ENCODE data around the gene GIGYF2. TPM values are rescaled to one million over a fixed set of nuclear protein-coding genes. Genes with fewer than 3 reads are reported as not detected.

The GIGYF2 gene
- polyA plus RNA-seq, 1 experiment = 34.6 TPM

DNA sequence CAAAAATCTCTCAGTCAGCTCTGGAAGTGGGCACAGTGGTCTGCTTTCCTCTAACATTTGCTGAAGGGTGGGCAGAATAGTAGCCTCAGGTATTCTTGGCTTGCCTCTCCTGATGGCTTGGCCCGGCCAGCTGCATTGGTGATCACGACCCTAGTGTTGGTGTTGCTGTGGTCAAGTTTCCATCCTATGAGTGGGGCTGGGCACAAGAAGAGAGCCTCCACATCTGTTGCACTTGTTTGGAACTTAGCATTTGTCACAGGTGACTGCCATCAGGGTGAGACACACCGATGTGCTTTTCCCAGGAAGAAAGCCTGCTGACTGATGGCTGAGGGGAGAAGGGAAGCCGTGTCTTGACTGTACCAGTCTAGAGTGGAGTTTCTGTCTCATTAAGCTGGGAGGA is 139.8 kb downstream of the GIGYF2 start:
- Histone ChIP-seq H3K27ac (ENCODE audit: low read depth, low read length) (no peak overlapping the region), H3K9me3 (ENCODE audit: control insufficient read depth, insufficient read depth, low read length) (no peaks in the 10 kb centered on the region), H3K27me3 (ENCODE audit: control insufficient read depth, insufficient read depth, low read length) (no peaks in the 10 kb centered on the region), H3K4me3 (ENCODE audit: low read depth, low read length) (no peak overlapping the region)
- TF ChIP-seq, protein P1, sequence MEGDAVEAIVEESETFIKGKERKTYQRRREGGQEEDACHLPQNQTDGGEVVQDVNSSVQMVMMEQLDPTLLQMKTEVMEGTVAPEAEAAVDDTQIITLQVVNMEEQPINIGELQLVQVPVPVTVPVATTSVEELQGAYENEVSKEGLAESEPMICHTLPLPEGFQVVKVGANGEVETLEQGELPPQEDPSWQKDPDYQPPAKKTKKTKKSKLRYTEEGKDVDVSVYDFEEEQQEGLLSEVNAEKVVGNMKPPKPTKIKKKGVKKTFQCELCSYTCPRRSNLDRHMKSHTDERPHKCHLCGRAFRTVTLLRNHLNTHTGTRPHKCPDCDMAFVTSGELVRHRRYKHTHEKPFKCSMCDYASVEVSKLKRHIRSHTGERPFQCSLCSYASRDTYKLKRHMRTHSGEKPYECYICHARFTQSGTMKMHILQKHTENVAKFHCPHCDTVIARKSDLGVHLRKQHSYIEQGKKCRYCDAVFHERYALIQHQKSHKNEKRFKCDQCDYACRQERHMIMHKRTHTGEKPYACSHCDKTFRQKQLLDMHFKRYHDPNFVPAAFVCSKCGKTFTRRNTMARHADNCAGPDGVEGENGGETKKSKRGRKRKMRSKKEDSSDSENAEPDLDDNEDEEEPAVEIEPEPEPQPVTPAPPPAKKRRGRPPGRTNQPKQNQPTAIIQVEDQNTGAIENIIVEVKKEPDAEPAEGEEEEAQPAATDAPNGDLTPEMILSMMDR (IDR thresholded peaks at IDR 0.05; ENCODE audit: low read depth, low read length) = no peak
- CTCF ChIA-PET = interaction anchor here (0.6 to 1.4 kb wide), 5 partner anchors 16 to 415 kb away, joined by 3 to 4 read pairs (median 4); partner anchors contain the start of gene ATG16L1
- POLR2A ChIA-PET = no interaction called here
- no peak for DNase-seq (ENCODE audit: low read depth, low spot score)

DNA sequence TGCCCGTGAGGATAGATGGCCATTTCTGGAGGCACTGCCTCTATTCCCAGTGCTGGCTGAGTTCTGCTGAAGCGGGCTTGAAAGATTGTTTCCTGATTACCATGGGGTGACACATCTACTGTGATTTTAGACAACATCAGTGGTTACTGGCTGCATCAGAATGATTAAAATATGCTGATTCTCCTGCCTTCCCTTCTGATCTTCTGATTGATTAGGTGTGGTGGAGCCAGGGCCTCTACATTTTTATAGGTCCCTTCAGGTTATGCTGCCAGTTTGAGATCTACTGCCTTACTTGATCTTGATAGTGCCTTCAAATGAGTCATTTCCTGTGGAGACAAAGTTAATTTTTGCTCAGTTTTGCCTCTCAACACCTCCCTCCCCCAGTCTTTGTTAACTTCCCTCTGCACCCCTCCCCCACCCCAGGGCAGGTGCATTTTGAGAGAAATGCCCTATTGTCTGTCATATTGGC is 141.3 kb downstream of the GIGYF2 start:
- TF ChIP-seq, protein P1 (IDR thresholded peaks at IDR 0.05; ENCODE audit: low read depth, low read length) = no peak
- POLR2A ChIA-PET = no interaction called here
- H3K4me3 ChIP-seq (ENCODE audit: low read depth, low read length) = no peak overlapping the region
- DNase-seq (ENCODE audit: low read depth, low spot score) = no peak
- no peaks in the 10 kb centered on the region for H3K27me3 ChIP-seq (ENCODE audit: control insufficient read depth, insufficient read depth, low read length)
- H3K9me3 ChIP-seq (ENCODE audit: control insufficient read depth, insufficient read depth, low read length) = no peaks in the 10 kb centered on the region
- no peak overlapping the region for H3K27ac ChIP-seq (ENCODE audit: low read depth, low read length)
- CTCF ChIA-PET = interaction anchor here (1.5 kb wide), 2 partner anchors 15 to 191 kb away, joined by 5 to 7 read pairs; no protein-coding TSS in a partner anchor

DNA sequence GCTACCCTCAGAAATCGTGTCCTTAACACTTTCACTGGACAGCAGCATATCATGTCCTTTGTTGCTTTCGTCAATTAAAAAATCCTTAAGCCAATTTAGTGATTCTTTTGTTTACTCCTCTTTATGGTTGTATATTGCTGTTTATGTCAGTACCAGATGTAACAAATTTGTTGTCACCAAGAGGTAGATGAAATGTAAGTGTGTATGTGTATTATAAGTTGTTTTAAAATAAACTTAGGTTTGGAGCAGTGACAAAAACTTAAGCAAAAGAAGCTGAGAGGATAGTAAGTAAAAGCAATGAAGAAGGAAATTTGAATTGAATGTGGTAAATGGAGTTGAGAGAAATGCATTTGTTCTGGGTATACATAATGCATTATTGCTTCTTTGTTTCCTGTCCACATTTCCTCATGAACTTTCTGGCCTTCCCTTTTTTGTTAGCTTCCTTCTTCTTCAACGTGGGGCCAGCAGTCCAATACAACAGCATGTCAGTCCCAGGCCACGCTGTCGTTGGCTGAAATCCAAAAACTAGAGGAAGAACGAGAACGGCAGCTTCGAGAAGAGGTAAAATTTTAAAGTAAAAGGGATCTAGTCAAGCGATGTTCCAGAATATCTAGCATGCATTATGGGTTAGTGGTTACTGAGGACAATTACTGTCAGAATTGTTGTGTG is 142.4 kb downstream of the GIGYF2 start:
- POLR2A ChIA-PET = no interaction called here

DNA sequence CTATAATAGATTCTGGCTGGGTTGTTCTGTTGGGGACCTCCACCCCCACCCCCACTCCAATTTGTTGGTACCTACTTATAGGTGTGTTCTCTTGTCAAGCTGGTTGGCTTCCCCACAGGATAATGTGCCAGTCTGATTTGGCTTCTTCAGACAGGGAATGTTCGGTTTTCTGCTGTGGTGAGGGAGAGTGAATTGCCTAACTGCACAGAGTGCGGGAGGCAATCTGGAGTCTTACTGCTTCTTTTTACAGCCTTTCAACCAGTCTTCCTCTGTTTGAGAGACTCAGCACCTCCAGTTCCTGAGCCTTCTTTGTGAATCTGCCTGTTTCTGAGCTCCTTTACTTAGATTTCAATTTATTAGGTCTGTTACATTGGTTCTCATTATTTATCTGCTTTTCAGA is 145.6 kb downstream of the GIGYF2 start:
- POLR2A ChIA-PET = interaction anchor here (0.6 kb wide), 1 partner anchor 195 kb away, joined by 3 read pairs; no protein-coding TSS in a partner anchor
- TF ChIP-seq, protein P1 (IDR thresholded peaks at IDR 0.05; ENCODE audit: low read depth, low read length) = no peak
- H3K9me3 ChIP-seq (ENCODE audit: control insufficient read depth, insufficient read depth, low read length) = no peaks in the 10 kb centered on the region
- H3K27ac ChIP-seq (ENCODE audit: low read depth, low read length) = no peak overlapping the region
- no peak for DNase-seq (ENCODE audit: low read depth, low spot score)
- CTCF ChIA-PET = interaction anchor here (1.0 to 3.5 kb wide), 2 partner anchors 11 to 212 kb away, joined by 3 to 22 read pairs; no protein-coding TSS in a partner anchor
- H3K27me3 ChIP-seq (ENCODE audit: control insufficient read depth, insufficient read depth, low read length) = no peaks in the 10 kb centered on the region
- H3K4me3 ChIP-seq (ENCODE audit: low read depth, low read length) = no peak overlapping the region

More for the DNA sequence above, 142.4 kb downstream of the GIGYF2 start:
- TF ChIP-seq, protein P1 (IDR thresholded peaks at IDR 0.05; ENCODE audit: low read depth, low read length) = no peak
- Histone ChIP-seq H3K27me3 (ENCODE audit: control insufficient read depth, insufficient read depth, low read length) (no peaks in the 10 kb centered on the region), H3K4me3 (ENCODE audit: low read depth, low read length) (no peak overlapping the region), H3K9me3 (ENCODE audit: control insufficient read depth, insufficient read depth, low read length) (no peaks in the 10 kb centered on the region), H3K27ac (ENCODE audit: low read depth, low read length) (no peak overlapping the region)
- CTCF ChIA-PET = interaction anchor here (1.5 kb wide), 2 partner anchors 14 to 190 kb away, joined by 5 to 7 read pairs; no protein-coding TSS in a partner anchor
- no peak for DNase-seq (ENCODE audit: low read depth, low spot score)

DNA sequence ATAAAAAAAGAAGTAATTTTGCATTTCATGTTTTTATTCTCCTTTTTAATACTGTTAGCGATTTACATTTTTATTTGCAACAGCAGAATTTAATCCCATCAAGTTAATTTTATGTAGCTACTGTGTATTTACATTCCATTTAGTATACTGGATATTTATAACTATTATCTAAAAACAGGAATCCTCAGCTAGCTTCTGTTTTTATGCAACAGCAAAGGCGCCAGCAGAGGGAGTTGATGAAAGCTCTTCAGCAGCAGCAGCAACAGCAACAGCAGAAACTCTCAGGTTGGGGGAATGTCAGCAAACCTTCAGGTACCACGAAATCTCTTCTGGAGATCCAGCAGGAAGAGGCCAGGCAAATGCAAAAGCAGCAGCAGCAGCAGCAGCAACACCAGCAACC is 146.7 kb downstream of the GIGYF2 start:
- no peaks in the 10 kb centered on the region for H3K9me3 ChIP-seq (ENCODE audit: control insufficient read depth, insufficient read depth, low read length)
- H3K27me3 ChIP-seq (ENCODE audit: control insufficient read depth, insufficient read depth, low read length) = no peaks in the 10 kb centered on the region
- no peak overlapping the region for H3K4me3 ChIP-seq (ENCODE audit: low read depth, low read length)
- POLR2A ChIA-PET = no interaction called here
- TF ChIP-seq, protein P1 (IDR thresholded peaks at IDR 0.05; ENCODE audit: low read depth, low read length) = peak; percentile 32; the same call in 1 of the 2 replicates
- no peak for DNase-seq (ENCODE audit: low read depth, low spot score)
- CTCF ChIA-PET = interaction anchor here (0.6 to 3.5 kb wide), 3 partner anchors 9 to 211 kb away, joined by 3 to 22 read pairs (median 4); no protein-coding TSS in a partner anchor
- no peak overlapping the region for H3K27ac ChIP-seq (ENCODE audit: low read depth, low read length)

Measured in AG04450 (cell line).